Vagina (tissue), 2 donors: ENCODE results near the gene PSTPIP2.

Experiments
- CTCF ChIP-seq, 3 experiments: fragments of 450-650 bp in 2 of 3; fragments of 200-600 bp in 1 of 3; sonication (generic) in 1 of 3; IDR thresholded peaks; one replicate each; pipeline ENCODE4 v1.5.1; 2017 to 2019; ENCODE audit warnings: antibody characterized with exemption in 3 of 3, mild to moderate bottlenecking in 2 of 3, moderate library complexity in 2 of 3
- POLR2A ChIP-seq, 2 donors: fragments of 450-650 bp; IDR thresholded peaks; one replicate each; pipeline ENCODE4 v1.6.1; 2017; ENCODE audit warnings: antibody characterized with exemption in 2 of 2, mild to moderate bottlenecking in 2 of 2, moderate library complexity in 2 of 2
- POLR2AphosphoS5 ChIP-seq, 2 donors: sonication (generic); formaldehyde crosslinking; IDR thresholded peaks; one replicate each; pipeline ENCODE4 v1.9.0; 2017; ENCODE audit warnings: antibody characterized with exemption in 2 of 2, mild to moderate bottlenecking in 2 of 2, low read depth in 1 of 2; ENCODE audit not compliant: insufficient read depth in 1 of 2

GRCh38 chr18:46054956-46055837 is 16.9 kb downstream of the PSTPIP2 start:
- no peak for TF ChIP-seq CTCF (IDR thresholded peaks at IDR 0.05)
- no peak for TF ChIP-seq POLR2A (IDR thresholded peaks at IDR 0.05)
- no peak for TF ChIP-seq POLR2AphosphoS5 (IDR thresholded peaks at IDR 0.05; ENCODE audit: insufficient read depth in 1 of 2, low read depth in 1 of 2)
